ENCODE data around the gene ZG16. TPM values are rescaled to one million over a fixed set of nuclear protein-coding genes. Genes with fewer than 3 reads are reported as not detected.
A peak's percentile ranks its signal among the peaks of the same experiment; 100 is the strongest.

The ZG16 gene
- total and polyA plus RNA-seq, 9 of the 15 experiments (the other 6 are each of a cell fraction or from before 2014, with no cell fraction given), result 0.04 TPM; not detected in 8

DNA sequence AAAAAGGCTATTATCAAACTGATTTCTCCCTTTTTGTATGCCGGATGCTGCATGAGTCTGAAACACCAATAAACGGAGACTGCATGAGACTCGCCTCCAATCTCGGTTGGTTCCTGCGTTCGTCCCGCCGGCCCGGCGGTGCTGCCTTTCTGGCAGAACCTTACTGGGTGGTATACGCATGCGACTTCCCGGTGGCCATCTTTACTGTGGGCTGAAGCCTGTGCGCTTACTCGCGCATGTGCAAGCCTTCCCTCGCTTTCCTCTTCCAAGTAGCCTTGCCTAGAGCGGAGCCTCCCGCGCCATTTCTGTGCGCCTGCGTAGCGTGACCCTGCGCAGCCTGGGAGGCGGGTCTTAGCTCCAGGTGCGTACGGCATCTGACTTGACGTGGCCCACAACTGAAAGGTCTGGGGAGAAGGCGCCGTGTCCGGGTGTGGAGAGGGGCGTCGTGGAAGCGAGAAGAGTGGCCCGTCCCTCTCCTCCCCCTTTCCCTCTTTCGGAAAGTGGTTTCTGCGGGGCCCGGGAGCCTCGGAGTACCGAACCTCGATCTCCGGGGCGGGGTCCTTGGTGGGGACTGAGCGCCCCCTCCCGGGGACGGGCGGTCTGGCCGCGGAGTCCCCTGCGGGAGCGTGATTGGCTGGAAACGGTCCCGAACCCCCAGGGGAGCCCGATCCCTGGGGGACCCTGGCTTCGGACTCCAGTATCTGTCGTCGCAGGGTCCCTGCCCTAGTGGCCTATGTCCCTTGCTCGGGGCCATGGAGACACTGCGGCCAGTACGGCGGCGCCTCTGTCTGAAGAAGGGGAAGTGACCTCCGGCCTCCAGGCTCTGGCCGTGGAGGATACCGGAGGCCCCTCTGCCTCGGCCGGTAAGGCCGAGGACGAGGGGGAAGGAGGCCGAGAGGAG lies 38.0 kb downstream of the ZG16 start, which contains the start of gene PAGR1 (continued):
- TF ChIP-seq, protein P1, sequence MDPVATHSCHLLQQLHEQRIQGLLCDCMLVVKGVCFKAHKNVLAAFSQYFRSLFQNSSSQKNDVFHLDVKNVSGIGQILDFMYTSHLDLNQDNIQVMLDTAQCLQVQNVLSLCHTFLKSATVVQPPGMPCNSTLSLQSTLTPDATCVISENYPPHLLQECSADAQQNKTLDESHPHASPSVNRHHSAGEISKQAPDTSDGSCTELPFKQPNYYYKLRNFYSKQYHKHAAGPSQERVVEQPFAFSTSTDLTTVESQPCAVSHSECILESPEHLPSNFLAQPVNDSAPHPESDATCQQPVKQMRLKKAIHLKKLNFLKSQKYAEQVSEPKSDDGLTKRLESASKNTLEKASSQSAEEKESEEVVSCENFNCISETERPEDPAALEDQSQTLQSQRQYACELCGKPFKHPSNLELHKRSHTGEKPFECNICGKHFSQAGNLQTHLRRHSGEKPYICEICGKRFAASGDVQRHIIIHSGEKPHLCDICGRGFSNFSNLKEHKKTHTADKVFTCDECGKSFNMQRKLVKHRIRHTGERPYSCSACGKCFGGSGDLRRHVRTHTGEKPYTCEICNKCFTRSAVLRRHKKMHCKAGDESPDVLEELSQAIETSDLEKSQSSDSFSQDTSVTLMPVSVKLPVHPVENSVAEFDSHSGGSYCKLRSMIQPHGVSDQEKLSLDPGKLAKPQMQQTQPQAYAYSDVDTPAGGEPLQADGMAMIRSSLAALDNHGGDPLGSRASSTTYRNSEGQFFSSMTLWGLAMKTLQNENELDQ (CRISPR knock-in tag; IDR thresholded peaks at IDR 0.05; ENCODE audit: borderline replicate concordance), result no peak
- TF ChIP-seq SRSF9 (IDR thresholded peaks at IDR 0.05; ENCODE audit: borderline replicate concordance, low read depth, low read length) (no peak), TBP (optimal IDR thresholded peaks at IDR 0.05; ENCODE audit: low read depth, low read length) (peak; percentile 85), ZNF586 (CRISPR knock-in tag; conservative IDR thresholded peaks at IDR 0.05) (no peak), SREBF2 (CRISPR knock-in tag; IDR thresholded peaks at IDR 0.05) (no peak), ZBED1 (IDR thresholded peaks at IDR 0.05) (no peak), CTBP1 (IDR thresholded peaks at IDR 0.05; ENCODE audit: borderline replicate concordance) (peak; percentile 81; the same call in 1 of the 2 replicates), ZKSCAN1 (IDR thresholded peaks at IDR 0.05; ENCODE audit: low read depth, low read length) (no peak), ZZZ3 (IDR thresholded peaks at IDR 0.05) (no peak), MIER1 (IDR thresholded peaks at IDR 0.05; ENCODE audit: low read depth) (no peak), ARID1B (IDR thresholded peaks at IDR 0.05) (peak; percentile 62), MCM2 (IDR thresholded peaks at IDR 0.05; ENCODE audit: low read depth) (no peak)
- TF ChIP-seq, protein P2, sequence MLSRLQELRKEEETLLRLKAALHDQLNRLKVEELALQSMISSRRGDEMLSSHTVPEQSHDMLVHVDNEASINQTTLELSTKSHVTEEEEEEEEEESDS (CRISPR knock-in tag; IDR thresholded peaks at IDR 0.05), result no peak
- TF ChIP-seq, protein P3, sequence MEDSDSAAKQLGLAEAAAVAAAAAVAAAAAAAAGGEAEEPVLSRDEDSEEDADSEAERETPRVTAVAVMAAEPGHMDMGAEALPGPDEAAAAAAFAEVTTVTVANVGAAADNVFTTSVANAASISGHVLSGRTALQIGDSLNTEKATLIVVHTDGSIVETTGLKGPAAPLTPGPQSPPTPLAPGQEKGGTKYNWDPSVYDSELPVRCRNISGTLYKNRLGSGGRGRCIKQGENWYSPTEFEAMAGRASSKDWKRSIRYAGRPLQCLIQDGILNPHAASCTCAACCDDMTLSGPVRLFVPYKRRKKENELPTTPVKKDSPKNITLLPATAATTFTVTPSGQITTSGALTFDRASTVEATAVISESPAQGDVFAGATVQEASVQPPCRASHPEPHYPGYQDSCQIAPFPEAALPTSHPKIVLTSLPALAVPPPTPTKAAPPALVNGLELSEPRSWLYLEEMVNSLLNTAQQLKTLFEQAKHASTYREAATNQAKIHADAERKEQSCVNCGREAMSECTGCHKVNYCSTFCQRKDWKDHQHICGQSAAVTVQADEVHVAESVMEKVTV (CRISPR knock-in tag; IDR thresholded peaks at IDR 0.05), result peak; percentile 90
- TF ChIP-seq, protein P4, sequence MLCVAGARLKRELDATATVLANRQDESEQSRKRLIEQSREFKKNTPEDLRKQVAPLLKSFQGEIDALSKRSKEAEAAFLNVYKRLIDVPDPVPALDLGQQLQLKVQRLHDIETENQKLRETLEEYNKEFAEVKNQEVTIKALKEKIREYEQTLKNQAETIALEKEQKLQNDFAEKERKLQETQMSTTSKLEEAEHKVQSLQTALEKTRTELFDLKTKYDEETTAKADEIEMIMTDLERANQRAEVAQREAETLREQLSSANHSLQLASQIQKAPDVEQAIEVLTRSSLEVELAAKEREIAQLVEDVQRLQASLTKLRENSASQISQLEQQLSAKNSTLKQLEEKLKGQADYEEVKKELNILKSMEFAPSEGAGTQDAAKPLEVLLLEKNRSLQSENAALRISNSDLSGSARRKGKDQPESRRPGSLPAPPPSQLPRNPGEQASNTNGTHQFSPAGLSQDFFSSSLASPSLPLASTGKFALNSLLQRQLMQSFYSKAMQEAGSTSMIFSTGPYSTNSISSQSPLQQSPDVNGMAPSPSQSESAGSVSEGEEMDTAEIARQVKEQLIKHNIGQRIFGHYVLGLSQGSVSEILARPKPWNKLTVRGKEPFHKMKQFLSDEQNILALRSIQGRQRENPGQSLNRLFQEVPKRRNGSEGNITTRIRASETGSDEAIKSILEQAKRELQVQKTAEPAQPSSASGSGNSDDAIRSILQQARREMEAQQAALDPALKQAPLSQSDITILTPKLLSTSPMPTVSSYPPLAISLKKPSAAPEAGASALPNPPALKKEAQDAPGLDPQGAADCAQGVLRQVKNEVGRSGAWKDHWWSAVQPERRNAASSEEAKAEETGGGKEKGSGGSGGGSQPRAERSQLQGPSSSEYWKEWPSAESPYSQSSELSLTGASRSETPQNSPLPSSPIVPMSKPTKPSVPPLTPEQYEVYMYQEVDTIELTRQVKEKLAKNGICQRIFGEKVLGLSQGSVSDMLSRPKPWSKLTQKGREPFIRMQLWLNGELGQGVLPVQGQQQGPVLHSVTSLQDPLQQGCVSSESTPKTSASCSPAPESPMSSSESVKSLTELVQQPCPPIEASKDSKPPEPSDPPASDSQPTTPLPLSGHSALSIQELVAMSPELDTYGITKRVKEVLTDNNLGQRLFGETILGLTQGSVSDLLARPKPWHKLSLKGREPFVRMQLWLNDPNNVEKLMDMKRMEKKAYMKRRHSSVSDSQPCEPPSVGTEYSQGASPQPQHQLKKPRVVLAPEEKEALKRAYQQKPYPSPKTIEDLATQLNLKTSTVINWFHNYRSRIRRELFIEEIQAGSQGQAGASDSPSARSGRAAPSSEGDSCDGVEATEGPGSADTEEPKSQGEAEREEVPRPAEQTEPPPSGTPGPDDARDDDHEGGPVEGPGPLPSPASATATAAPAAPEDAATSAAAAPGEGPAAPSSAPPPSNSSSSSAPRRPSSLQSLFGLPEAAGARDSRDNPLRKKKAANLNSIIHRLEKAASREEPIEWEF (CRISPR knock-in tag; IDR thresholded peaks at IDR 0.05), result no peak
